ENCODE data around the gene FAM13C. TPM values are rescaled to one million over a fixed set of nuclear protein-coding genes. Genes with fewer than 3 reads are reported as not detected.

FAM13C gene
- total RNA-seq, 1 experiment from 2014 or later: not detected

GRCh38 chr10:59304521-59305097 is 57.7 kb downstream of the FAM13C start:
- peaks cover 6% of the 10 kb centered on the region for H3K9me3 Mint-ChIP-seq (ENCODE audit: unreplicated experiment)
- ChIA-PET POLR2A (no interaction called here), CTCF (interaction anchor here (0.7 kb wide), 1 partner anchor 276 kb away, joined by 3 read pairs; no protein-coding TSS in a partner anchor)
- no peak for TF ChIP-seq CTCF (IDR thresholded peaks at IDR 0.05; ENCODE audit: unreplicated experiment)
- no peak overlapping the region for H3K4me3 Mint-ChIP-seq (ENCODE audit: unreplicated experiment)
- intact Hi-C loops (cut with micrococcal nuclease): no loop called here
- no peaks in the 10 kb centered on the region for H3K36me3 Mint-ChIP-seq (ENCODE audit: insufficient read depth, unreplicated experiment)
- no peak overlapping the region for H3K27ac Mint-ChIP-seq (ENCODE audit: low read depth, unreplicated experiment)
- BruUV-seq (replicated peaks): no TSS peak
- H3K4me1 Mint-ChIP-seq (ENCODE audit: insufficient read depth, unreplicated experiment): peaks cover 6% of the 10 kb centered on the region
- no peak for DNase-seq (ENCODE audit: unreplicated experiment)
- H3K27me3 Mint-ChIP-seq (ENCODE audit: insufficient read depth, unreplicated experiment): peaks cover 35% of the 10 kb centered on the region

- no peak overlapping the region for H3K4me3 Mint-ChIP-seq (ENCODE audit: unreplicated experiment)
- CTCF ChIA-PET: interaction anchor here (0.6 to 1.2 kb wide), 3 partner anchors 16 to 1005 kb away, joined by 3 to 4 read pairs (median 3); no protein-coding TSS in a partner anchor
- no TSS peak for BruUV-seq (replicated peaks)
- H3K9me3 Mint-ChIP-seq (ENCODE audit: unreplicated experiment): no peaks in the 10 kb centered on the region
- H3K4me1 Mint-ChIP-seq (ENCODE audit: insufficient read depth, unreplicated experiment): peaks cover 6% of the 10 kb centered on the region
- no peak overlapping the region for H3K27ac Mint-ChIP-seq (ENCODE audit: low read depth, unreplicated experiment)
- intact Hi-C loops (cut with micrococcal nuclease): no loop called here
- DNase-seq (ENCODE audit: unreplicated experiment): no peak
- H3K27me3 Mint-ChIP-seq (ENCODE audit: insufficient read depth, unreplicated experiment): peaks cover 49% of the 10 kb centered on the region
- H3K36me3 Mint-ChIP-seq (ENCODE audit: insufficient read depth, unreplicated experiment): no peaks in the 10 kb centered on the region
- POLR2A ChIA-PET: no interaction called here
- TF ChIP-seq CTCF (IDR thresholded peaks at IDR 0.05; ENCODE audit: unreplicated experiment): no peak
Observed at GRCh38 chr10:59303018-59303417, 59.3 kb downstream of the FAM13C start.

DNA sequence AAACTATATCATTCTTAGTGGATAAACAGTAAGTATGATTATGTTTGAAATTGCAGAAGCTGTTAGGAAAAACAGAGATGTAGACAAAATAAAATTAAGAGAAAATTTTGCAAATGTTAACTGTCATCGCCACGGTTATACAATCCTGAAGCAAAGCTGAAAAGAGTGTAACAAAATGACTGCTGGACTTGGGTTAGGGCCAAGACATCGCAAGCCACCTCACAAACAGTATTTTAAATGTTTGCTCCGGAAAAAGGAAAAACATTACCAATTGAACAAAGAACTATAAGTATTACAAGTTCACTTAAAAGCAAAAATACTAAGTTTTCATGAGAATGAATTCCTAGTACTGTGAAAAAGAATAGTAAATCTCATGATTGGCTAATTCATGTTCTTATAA is 60.0 kb downstream of the FAM13C start:
- Mint-ChIP-seq H3K36me3 (ENCODE audit: insufficient read depth, unreplicated experiment) (no peaks in the 10 kb centered on the region), H3K27ac (ENCODE audit: low read depth, unreplicated experiment) (no peak overlapping the region), H3K4me1 (ENCODE audit: insufficient read depth, unreplicated experiment) (peaks cover 6% of the 10 kb centered on the region), H3K27me3 (ENCODE audit: insufficient read depth, unreplicated experiment) (peaks cover 49% of the 10 kb centered on the region), H3K9me3 (ENCODE audit: unreplicated experiment) (no peaks in the 10 kb centered on the region), H3K4me3 (ENCODE audit: unreplicated experiment) (no peak overlapping the region)
- ChIA-PET POLR2A (no interaction called here), CTCF (interaction anchor here (1.2 kb wide), 1 partner anchor 16 kb away, joined by 4 read pairs; no protein-coding TSS in a partner anchor)
- intact Hi-C loops (cut with micrococcal nuclease): no loop called here
- no peak for TF ChIP-seq CTCF (IDR thresholded peaks at IDR 0.05; ENCODE audit: unreplicated experiment)
- no TSS peak for BruUV-seq (replicated peaks)
- no peak for DNase-seq (ENCODE audit: unreplicated experiment)

- POLR2A ChIA-PET: no interaction called here
Observed at GRCh38 chr10:59301067-59301754, 61.1 kb downstream of the FAM13C start.

More at GRCh38 chr10:59301067-59301754, 61.1 kb downstream of the FAM13C start:
- TF ChIP-seq CTCF (IDR thresholded peaks at IDR 0.05; ENCODE audit: unreplicated experiment): no peak
- Mint-ChIP-seq H3K36me3 (ENCODE audit: insufficient read depth, unreplicated experiment) (no peaks in the 10 kb centered on the region), H3K4me1 (ENCODE audit: insufficient read depth, unreplicated experiment) (peaks cover 6% of the 10 kb centered on the region), H3K9me3 (ENCODE audit: unreplicated experiment) (no peaks in the 10 kb centered on the region), H3K4me3 (ENCODE audit: unreplicated experiment) (no peak overlapping the region), H3K27ac (ENCODE audit: low read depth, unreplicated experiment) (no peak overlapping the region), H3K27me3 (ENCODE audit: insufficient read depth, unreplicated experiment) (peaks cover 42% of the 10 kb centered on the region)
- BruUV-seq (replicated peaks): no TSS peak
- no peak for DNase-seq (ENCODE audit: unreplicated experiment)
- intact Hi-C loops (cut with micrococcal nuclease): no loop called here
- CTCF ChIA-PET: interaction anchor here (0.7 to 0.8 kb wide), 2 partner anchors 8 to 311 kb away, joined by 3 read pairs; no protein-coding TSS in a partner anchor
